ENCODE results near the gene F2.

- TF ChIP-seq CTCF (IDR thresholded peaks at IDR 0.05 in 8 of 11, conservative IDR thresholded peaks at IDR 0.05 in 3 of 11) (no peak), POLR2A (IDR thresholded peaks at IDR 0.05) (no peak), POLR2AphosphoS5 (IDR thresholded peaks at IDR 0.05) (no peak)
These were observed 18.7 kb downstream of the F2 start for GRCh38 chr11:46737699-46738098.
